Activated CD8-positive, alpha-beta T cell treated with anti-CD3 and anti-CD28 coated beads for 36 hours (primary cell): ENCODE data around the gene EPHA6. TPM values are rescaled to one million over a fixed set of nuclear protein-coding genes. Genes with fewer than 3 reads are reported as not detected.

Experiments
- ATAC-seq: fragments of 200-7000 bp; cut with Tn5 transposase; one replicate; pipeline ENCODE4 v1.10.0; 2021; ENCODE audit warnings: mild to moderate bottlenecking, moderate library complexity
- CTCF ChIA-PET: fragments of 350-600 bp; sonication (Branson Sonifier 250); formaldehyde crosslinking; loops from one replicate; lab custom pipeline; 2021; ENCODE audit warnings: antibody characterized with exemption; lab: Charles Lee
- POLR2A ChIA-PET: fragments of 350-600 bp; sonication (Branson Sonifier 250); formaldehyde crosslinking; loops from one replicate; lab custom pipeline; 2021; ENCODE audit warnings: antibody characterized with exemption; lab: Charles Lee
- DNase-seq: peaks from one replicate; pipeline ENCODE4 v3.0.0-alpha.2; 2020
- H3K27ac Mint-ChIP-seq: one replicate; pipeline ENCODE4 v1.8.0; 2021; ENCODE audit warnings: mild to moderate bottlenecking, mixed read lengths
- H3K27me3 Mint-ChIP-seq: one replicate; pipeline ENCODE4 v1.8.0; 2021; ENCODE audit warnings: mixed read lengths
- H3K36me3 Mint-ChIP-seq: one replicate; pipeline ENCODE4 v1.8.0; 2021; ENCODE audit warnings: low read depth, mixed read lengths
- H3K4me1 Mint-ChIP-seq: one replicate; pipeline ENCODE4 v1.8.0; 2021; ENCODE audit warnings: low read depth, mixed read lengths
- H3K4me3 Mint-ChIP-seq: one replicate; pipeline ENCODE4 v1.8.0; 2021; ENCODE audit warnings: mild to moderate bottlenecking, moderate library complexity, mixed read lengths
- H3K9me3 Mint-ChIP-seq: one replicate; pipeline ENCODE4 v1.8.0; 2021; ENCODE audit warnings: mixed read lengths
- CTCF ChIP-seq: fragments of 200-600 bp; IDR thresholded peaks from one replicate; pipeline ENCODE4 v1.8.0; 2022; ENCODE audit warnings: antibody characterized with exemption, mild to moderate bottlenecking
- intact Hi-C: fragments of 100-400 bp; cut with micrococcal nuclease; formaldehyde crosslinking; loops from one replicate; pipeline ENCODE4 v1.10.0; 2022
- total RNA-seq, 2 experiments: library from RNA; stranded (reverse); gene quantifications; one replicate each; pipeline ENCODE4 v1.2.3, GENCODE V29; 2021

EPHA6 gene
- total RNA-seq, 2 experiments from 2014 or later, result not detected

GRCh38 chr3:96836153-96836915 is 21.9 kb downstream of the EPHA6 start:
- Mint-ChIP-seq H3K9me3 (no peaks in the 10 kb centered on the region), H3K4me1 (no peaks in the 10 kb centered on the region), H3K27me3 (no peaks in the 10 kb centered on the region), H3K27ac (no peak overlapping the region), H3K4me3 (no peak overlapping the region), H3K36me3 (no peaks in the 10 kb centered on the region)
- TF ChIP-seq CTCF, result no peak
- DNase-seq (no peak), ATAC-seq (no peak)
- ChIA-PET POLR2A (no interaction called here), CTCF (no interaction called here)
- intact Hi-C loops, result no loop called here

GRCh38 chr3:96843505-96844203 is 29.3 kb downstream of the EPHA6 start:
- H3K36me3 Mint-ChIP-seq, result no peaks in the 10 kb centered on the region
- H3K27ac Mint-ChIP-seq, result no peak overlapping the region
- H3K4me3 Mint-ChIP-seq, result no peak overlapping the region
- POLR2A ChIA-PET, result no interaction called here
- intact Hi-C loops, result no loop called here
- DNase-seq, result no peak
- no peaks in the 10 kb centered on the region for H3K27me3 Mint-ChIP-seq
- TF ChIP-seq CTCF, result no peak
- no peak for ATAC-seq
- no peaks in the 10 kb centered on the region for H3K4me1 Mint-ChIP-seq
- CTCF ChIA-PET, result no interaction called here
- no peaks in the 10 kb centered on the region for H3K9me3 Mint-ChIP-seq

- H3K9me3 Mint-ChIP-seq, result no peaks in the 10 kb centered on the region
These were observed 29.8 kb downstream of the EPHA6 start for GRCh38 chr3:96844204-96844514.

GRCh38 chr3:96852849-96853248 is 38.5 kb downstream of the EPHA6 start:
- no peaks in the 10 kb centered on the region for H3K4me1 Mint-ChIP-seq
- CTCF ChIA-PET, result no interaction called here
- no peak for ATAC-seq
- H3K36me3 Mint-ChIP-seq, result no peaks in the 10 kb centered on the region
- no peak for DNase-seq
- intact Hi-C loops, result no loop called here
- TF ChIP-seq CTCF, result no peak
- no peak overlapping the region for H3K27ac Mint-ChIP-seq
- POLR2A ChIA-PET, result no interaction called here
- H3K27me3 Mint-ChIP-seq, result no peaks in the 10 kb centered on the region
- H3K4me3 Mint-ChIP-seq, result no peak overlapping the region
- H3K9me3 Mint-ChIP-seq, result no peaks in the 10 kb centered on the region

More at GRCh38 chr3:96844204-96844514, 29.8 kb downstream of the EPHA6 start:
- H3K27ac Mint-ChIP-seq, result no peak overlapping the region
- ATAC-seq (no peak), DNase-seq (no peak)
- H3K36me3 Mint-ChIP-seq, result no peaks in the 10 kb centered on the region
- no peak overlapping the region for H3K4me3 Mint-ChIP-seq
- H3K27me3 Mint-ChIP-seq, result no peaks in the 10 kb centered on the region
- CTCF ChIA-PET, result no interaction called here
- TF ChIP-seq CTCF, result no peak
- POLR2A ChIA-PET, result no interaction called here
- intact Hi-C loops, result no loop called here
- H3K4me1 Mint-ChIP-seq, result no peaks in the 10 kb centered on the region

GRCh38 chr3:96860882-96861281 is 46.5 kb downstream of the EPHA6 start:
- no peak overlapping the region for H3K4me3 Mint-ChIP-seq
- DNase-seq (no peak), ATAC-seq (no peak)
- H3K27me3 Mint-ChIP-seq, result no peaks in the 10 kb centered on the region
- no peaks in the 10 kb centered on the region for H3K4me1 Mint-ChIP-seq
- no peak for TF ChIP-seq CTCF
- ChIA-PET CTCF (interaction anchor here (0.6 kb wide), 2 partner anchors 859 to 861 kb away, joined by 3 read pairs; no protein-coding TSS in a partner anchor), POLR2A (no interaction called here)
- no peak overlapping the region for H3K27ac Mint-ChIP-seq
- H3K36me3 Mint-ChIP-seq, result no peaks in the 10 kb centered on the region
- no peaks in the 10 kb centered on the region for H3K9me3 Mint-ChIP-seq
- intact Hi-C loops, result loop anchor here (5.0 kb wide), 1 partner anchor 856 kb away; no protein-coding TSS in a partner anchor
